Ovary (tissue), 3 donors: Measurements from ENCODE around the gene TNFRSF19.

Source experiments
- EP300 ChIP-seq: sonication (generic); formaldehyde crosslinking; IDR thresholded peaks from one replicate; pipeline ENCODE4 v1.6.1; 2017; ENCODE audit warnings: antibody characterized with exemption
- POLR2A ChIP-seq: fragments of 450-650 bp; IDR thresholded peaks from one replicate; pipeline ENCODE4 v1.6.1; 2017; ENCODE audit warnings: antibody characterized with exemption, mild to moderate bottlenecking, moderate library complexity
- TF ChIP-seq, protein P1 (sequence below), 3 donors: fragments of 450-650 bp in 2 of 3; fragments of 200-600 bp in 1 of 3; IDR thresholded peaks; one replicate each; pipeline versions ENCODE4 v1.5.1 to v1.8.0; 2016 to 2022; ENCODE audit warnings: antibody characterized with exemption in 3 of 3, mild to moderate bottlenecking in 1 of 3
- donor health status: DM: no; HTN: no; CAD: no.

DNA sequence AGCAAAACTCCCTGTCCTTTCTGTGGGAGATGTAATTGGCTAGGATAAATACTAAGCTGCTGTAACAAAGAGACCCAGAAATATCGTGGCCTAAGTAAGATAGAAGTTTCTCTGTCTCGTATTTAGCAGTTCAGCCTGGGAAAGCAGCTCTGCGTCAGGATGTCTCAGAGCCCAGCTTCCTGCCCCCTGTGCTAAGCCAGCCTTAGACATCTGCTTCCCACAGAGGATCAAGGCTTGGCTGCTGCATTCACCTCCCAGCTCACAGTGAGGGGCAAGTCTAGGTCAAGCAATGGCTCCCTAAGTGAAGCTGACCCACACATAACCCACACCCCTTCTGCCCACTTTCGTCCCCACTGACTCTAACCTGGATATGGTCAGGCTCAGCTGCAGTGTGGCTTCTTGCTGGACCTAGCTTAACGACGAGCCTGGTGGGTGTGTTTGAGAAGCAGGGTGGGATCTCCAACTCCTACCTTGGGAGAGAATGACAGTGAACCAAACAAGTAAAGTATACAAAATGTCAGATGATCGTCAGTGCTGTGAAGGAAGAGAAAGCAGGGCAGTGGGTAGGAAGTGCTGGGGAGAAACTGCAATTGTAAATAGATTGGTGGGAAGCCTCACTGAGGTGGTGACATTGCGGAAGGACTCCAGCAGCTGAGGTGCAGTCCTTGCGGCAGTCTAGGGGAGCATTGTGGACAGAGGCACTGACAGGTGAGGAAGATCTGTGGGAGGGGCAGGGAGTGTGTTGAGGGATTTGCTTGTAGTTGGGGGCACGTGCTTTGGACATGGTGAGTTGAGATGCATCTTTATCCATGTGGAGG lies 82.9 kb downstream of the TNFRSF19 start:
- TF ChIP-seq, protein P1, sequence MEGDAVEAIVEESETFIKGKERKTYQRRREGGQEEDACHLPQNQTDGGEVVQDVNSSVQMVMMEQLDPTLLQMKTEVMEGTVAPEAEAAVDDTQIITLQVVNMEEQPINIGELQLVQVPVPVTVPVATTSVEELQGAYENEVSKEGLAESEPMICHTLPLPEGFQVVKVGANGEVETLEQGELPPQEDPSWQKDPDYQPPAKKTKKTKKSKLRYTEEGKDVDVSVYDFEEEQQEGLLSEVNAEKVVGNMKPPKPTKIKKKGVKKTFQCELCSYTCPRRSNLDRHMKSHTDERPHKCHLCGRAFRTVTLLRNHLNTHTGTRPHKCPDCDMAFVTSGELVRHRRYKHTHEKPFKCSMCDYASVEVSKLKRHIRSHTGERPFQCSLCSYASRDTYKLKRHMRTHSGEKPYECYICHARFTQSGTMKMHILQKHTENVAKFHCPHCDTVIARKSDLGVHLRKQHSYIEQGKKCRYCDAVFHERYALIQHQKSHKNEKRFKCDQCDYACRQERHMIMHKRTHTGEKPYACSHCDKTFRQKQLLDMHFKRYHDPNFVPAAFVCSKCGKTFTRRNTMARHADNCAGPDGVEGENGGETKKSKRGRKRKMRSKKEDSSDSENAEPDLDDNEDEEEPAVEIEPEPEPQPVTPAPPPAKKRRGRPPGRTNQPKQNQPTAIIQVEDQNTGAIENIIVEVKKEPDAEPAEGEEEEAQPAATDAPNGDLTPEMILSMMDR (IDR thresholded peaks at IDR 0.05) = no peak
- TF ChIP-seq EP300 = no peak
- no peak for TF ChIP-seq POLR2A
